ENCODE data around the gene IRF2BP1. TPM values are rescaled to one million over a fixed set of nuclear protein-coding genes. Genes with fewer than 3 reads are reported as not detected.

IRF2BP1 gene
- total and polyA plus RNA-seq, 4 donors: 4.9 to 16.8 (median 16.4) TPM

DNA sequence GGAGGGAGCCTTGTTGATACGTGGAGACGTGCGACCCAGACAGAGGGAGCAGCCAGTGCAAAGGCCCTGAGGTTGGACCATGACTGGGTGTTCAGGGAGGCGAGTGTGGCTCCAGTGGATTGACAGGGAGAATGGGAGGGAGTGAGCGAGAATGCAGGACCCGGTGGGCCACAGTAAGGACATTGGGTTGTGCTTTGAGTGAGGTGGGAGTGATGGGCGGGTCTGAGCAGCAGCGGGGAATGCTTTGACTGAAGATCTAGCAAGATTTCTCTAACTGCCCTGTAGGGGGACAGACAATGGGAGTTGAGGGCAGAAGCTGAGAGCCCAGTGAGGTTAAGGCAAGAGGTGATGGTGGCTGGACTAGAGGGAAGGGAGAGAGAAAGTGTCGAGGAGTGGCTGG lies 36.3 kb upstream of the IRF2BP1 start:
- no peaks in the 10 kb centered on the region for H3K4me1 ChIP-seq (ENCODE audit: control insufficient read depth in 4 of 4, insufficient read depth in 4 of 4, low read length in 3 of 4)
- H3K9me3 ChIP-seq (ENCODE audit: control insufficient read depth in 4 of 4, low read length in 3 of 4): no peaks in the 10 kb centered on the region
- H3K36me3 ChIP-seq (ENCODE audit: control insufficient read depth in 4 of 4, insufficient read depth in 3 of 4, low read depth in 1 of 4, low read length in 3 of 4): no peaks in the 10 kb centered on the region
- H3K9ac ChIP-seq (ENCODE audit: low read depth in 1 of 2, low read length in 2 of 2): no peak overlapping the region
- no peak overlapping the region for H3K27ac ChIP-seq (ENCODE audit: low read depth in 1 of 2, low read length in 2 of 2)
- no peak overlapping the region for H3K4me3 ChIP-seq (ENCODE audit: low read depth in 1 of 3, low read length in 3 of 3)
- TF ChIP-seq, protein P1, sequence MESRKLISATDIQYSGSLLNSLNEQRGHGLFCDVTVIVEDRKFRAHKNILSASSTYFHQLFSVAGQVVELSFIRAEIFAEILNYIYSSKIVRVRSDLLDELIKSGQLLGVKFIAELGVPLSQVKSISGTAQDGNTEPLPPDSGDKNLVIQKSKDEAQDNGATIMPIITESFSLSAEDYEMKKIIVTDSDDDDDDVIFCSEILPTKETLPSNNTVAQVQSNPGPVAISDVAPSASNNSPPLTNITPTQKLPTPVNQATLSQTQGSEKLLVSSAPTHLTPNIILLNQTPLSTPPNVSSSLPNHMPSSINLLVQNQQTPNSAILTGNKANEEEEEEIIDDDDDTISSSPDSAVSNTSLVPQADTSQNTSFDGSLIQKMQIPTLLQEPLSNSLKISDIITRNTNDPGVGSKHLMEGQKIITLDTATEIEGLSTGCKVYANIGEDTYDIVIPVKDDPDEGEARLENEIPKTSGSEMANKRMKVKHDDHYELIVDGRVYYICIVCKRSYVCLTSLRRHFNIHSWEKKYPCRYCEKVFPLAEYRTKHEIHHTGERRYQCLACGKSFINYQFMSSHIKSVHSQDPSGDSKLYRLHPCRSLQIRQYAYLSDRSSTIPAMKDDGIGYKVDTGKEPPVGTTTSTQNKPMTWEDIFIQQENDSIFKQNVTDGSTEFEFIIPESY (IDR thresholded peaks at IDR 0.05): no peak
- TF ChIP-seq HNF4G (IDR thresholded peaks at IDR 0.05): no peak
- no peak for TF ChIP-seq JUND (IDR thresholded peaks at IDR 0.05)
- TF ChIP-seq EGR1 (IDR thresholded peaks at IDR 0.05; ENCODE audit: low read depth in 2 of 2): no peak
- TF ChIP-seq HNF4A (conservative IDR thresholded peaks at IDR 0.05): no peak
- TF ChIP-seq, protein P2, sequence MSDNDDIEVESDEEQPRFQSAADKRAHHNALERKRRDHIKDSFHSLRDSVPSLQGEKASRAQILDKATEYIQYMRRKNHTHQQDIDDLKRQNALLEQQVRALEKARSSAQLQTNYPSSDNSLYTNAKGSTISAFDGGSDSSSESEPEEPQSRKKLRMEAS (IDR thresholded peaks at IDR 0.05): no peak
- TF ChIP-seq SP1 (IDR thresholded peaks at IDR 0.05): no peak
- TF ChIP-seq, protein P3, sequence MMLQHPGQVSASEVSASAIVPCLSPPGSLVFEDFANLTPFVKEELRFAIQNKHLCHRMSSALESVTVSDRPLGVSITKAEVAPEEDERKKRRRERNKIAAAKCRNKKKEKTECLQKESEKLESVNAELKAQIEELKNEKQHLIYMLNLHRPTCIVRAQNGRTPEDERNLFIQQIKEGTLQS (IDR thresholded peaks at IDR 0.05): no peak
- no peaks in the 10 kb centered on the region for H3K27me3 ChIP-seq (ENCODE audit: control insufficient read depth in 4 of 4, insufficient read depth in 4 of 4, low read length in 3 of 4)
- WGBS: 69% methylated on average over 9 of the region's 9 CpGs
- no peak for DNase-seq (ENCODE audit: low spot score)

DNA sequence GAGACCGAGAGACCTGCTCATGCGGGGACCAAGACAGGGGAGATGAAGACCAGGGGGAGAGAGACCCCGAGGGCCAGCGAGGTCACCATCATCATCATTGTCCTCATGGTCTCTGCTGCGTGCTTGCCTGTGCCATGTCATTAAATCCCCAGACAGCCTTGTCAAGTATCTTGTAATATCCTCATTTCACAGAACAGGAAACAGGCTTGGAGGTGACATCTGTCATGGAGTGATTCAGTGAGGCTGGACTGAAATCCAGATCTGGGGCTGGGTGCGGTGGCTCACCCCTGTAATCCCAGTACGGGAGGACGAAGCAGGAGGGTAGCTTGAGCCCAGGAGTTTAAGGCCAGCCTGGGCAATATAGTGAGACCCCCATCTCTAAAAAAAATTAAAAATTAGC lies 34.5 kb upstream of the IRF2BP1 start:
- Histone ChIP-seq H3K4me1 (ENCODE audit: control insufficient read depth in 4 of 4, insufficient read depth in 4 of 4, low read length in 3 of 4) (no peaks in the 10 kb centered on the region), H3K4me3 (ENCODE audit: low read depth in 1 of 3, low read length in 3 of 3) (no peak overlapping the region), H3K27ac (ENCODE audit: low read depth in 1 of 2, low read length in 2 of 2) (no peak overlapping the region), H3K36me3 (ENCODE audit: control insufficient read depth in 4 of 4, insufficient read depth in 3 of 4, low read depth in 1 of 4, low read length in 3 of 4) (no peaks in the 10 kb centered on the region), H3K9ac (ENCODE audit: low read depth in 1 of 2, low read length in 2 of 2) (no peak overlapping the region), H3K9me3 (ENCODE audit: control insufficient read depth in 4 of 4, low read length in 3 of 4) (no peaks in the 10 kb centered on the region), H3K27me3 (ENCODE audit: control insufficient read depth in 4 of 4, insufficient read depth in 4 of 4, low read length in 3 of 4) (no peaks in the 10 kb centered on the region)
- no peak for DNase-seq (ENCODE audit: low spot score)
- TF ChIP-seq, protein P3 (IDR thresholded peaks at IDR 0.05): no peak
- no peak for TF ChIP-seq RXRA (IDR thresholded peaks at IDR 0.05)
- TF ChIP-seq HNF4A (conservative IDR thresholded peaks at IDR 0.05): no peak
- TF ChIP-seq GABPA (IDR thresholded peaks at IDR 0.05 in 1 of 2, conservative IDR thresholded peaks at IDR 0.05 in 1 of 2): no peak
- TF ChIP-seq SP1 (IDR thresholded peaks at IDR 0.05): no peak
- TF ChIP-seq TAF1 (conservative IDR thresholded peaks at IDR 0.05): no peak
- TF ChIP-seq, protein P1 (IDR thresholded peaks at IDR 0.05): no peak
- TF ChIP-seq FOXA1 (IDR thresholded peaks at IDR 0.05): no peak
- TF ChIP-seq EGR1 (IDR thresholded peaks at IDR 0.05; ENCODE audit: low read depth in 2 of 2): no peak
- no peak for TF ChIP-seq HNF4G (IDR thresholded peaks at IDR 0.05)
- TF ChIP-seq JUND (IDR thresholded peaks at IDR 0.05): no peak
- no peak for TF ChIP-seq NR2F2 (IDR thresholded peaks at IDR 0.05)
- TF ChIP-seq, protein P4, sequence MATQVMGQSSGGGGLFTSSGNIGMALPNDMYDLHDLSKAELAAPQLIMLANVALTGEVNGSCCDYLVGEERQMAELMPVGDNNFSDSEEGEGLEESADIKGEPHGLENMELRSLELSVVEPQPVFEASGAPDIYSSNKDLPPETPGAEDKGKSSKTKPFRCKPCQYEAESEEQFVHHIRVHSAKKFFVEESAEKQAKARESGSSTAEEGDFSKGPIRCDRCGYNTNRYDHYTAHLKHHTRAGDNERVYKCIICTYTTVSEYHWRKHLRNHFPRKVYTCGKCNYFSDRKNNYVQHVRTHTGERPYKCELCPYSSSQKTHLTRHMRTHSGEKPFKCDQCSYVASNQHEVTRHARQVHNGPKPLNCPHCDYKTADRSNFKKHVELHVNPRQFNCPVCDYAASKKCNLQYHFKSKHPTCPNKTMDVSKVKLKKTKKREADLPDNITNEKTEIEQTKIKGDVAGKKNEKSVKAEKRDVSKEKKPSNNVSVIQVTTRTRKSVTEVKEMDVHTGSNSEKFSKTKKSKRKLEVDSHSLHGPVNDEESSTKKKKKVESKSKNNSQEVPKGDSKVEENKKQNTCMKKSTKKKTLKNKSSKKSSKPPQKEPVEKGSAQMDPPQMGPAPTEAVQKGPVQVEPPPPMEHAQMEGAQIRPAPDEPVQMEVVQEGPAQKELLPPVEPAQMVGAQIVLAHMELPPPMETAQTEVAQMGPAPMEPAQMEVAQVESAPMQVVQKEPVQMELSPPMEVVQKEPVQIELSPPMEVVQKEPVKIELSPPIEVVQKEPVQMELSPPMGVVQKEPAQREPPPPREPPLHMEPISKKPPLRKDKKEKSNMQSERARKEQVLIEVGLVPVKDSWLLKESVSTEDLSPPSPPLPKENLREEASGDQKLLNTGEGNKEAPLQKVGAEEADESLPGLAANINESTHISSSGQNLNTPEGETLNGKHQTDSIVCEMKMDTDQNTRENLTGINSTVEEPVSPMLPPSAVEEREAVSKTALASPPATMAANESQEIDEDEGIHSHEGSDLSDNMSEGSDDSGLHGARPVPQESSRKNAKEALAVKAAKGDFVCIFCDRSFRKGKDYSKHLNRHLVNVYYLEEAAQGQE (IDR thresholded peaks at IDR 0.05): no peak
- no peak for TF ChIP-seq YY1 (IDR thresholded peaks at IDR 0.05)
- TF ChIP-seq, protein P2 (IDR thresholded peaks at IDR 0.05): no peak
- TF ChIP-seq, protein P5, sequence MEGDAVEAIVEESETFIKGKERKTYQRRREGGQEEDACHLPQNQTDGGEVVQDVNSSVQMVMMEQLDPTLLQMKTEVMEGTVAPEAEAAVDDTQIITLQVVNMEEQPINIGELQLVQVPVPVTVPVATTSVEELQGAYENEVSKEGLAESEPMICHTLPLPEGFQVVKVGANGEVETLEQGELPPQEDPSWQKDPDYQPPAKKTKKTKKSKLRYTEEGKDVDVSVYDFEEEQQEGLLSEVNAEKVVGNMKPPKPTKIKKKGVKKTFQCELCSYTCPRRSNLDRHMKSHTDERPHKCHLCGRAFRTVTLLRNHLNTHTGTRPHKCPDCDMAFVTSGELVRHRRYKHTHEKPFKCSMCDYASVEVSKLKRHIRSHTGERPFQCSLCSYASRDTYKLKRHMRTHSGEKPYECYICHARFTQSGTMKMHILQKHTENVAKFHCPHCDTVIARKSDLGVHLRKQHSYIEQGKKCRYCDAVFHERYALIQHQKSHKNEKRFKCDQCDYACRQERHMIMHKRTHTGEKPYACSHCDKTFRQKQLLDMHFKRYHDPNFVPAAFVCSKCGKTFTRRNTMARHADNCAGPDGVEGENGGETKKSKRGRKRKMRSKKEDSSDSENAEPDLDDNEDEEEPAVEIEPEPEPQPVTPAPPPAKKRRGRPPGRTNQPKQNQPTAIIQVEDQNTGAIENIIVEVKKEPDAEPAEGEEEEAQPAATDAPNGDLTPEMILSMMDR (IDR thresholded peaks at IDR 0.05; ENCODE audit: low read depth, low read length, missing input control): no peak
- TF ChIP-seq RAD21 (IDR thresholded peaks at IDR 0.05): no peak
- TF ChIP-seq FOXA2 (IDR thresholded peaks at IDR 0.05): no peak
- WGBS: 67% methylated on average over 8 of the region's 8 CpGs

All from liver (tissue), 9 donors.